ENCODE measurements around the gene ICE1. TPM values are rescaled to one million over a fixed set of nuclear protein-coding genes. Genes with fewer than 3 reads are reported as not detected.

The ICE1 gene
- total and polyA plus RNA-seq, 2 donors (not counting 1 experiment from before 2014, with no cell fraction given), result 6.5 to 39.7 TPM

- no peak for ATAC-seq (ENCODE audit: low read depth)
- Histone ChIP-seq H3K4me1 (ENCODE audit: control insufficient read depth in 2 of 2, insufficient read depth in 2 of 2, low read length in 2 of 2) (no peaks in the 10 kb centered on the region), H3K4me2 (replicated peaks; ENCODE audit: low read depth, low read length, poor library complexity, severe bottlenecking) (no peak overlapping the region), H3K4me3 (ENCODE audit: control extremely low read depth in 1 of 5, extremely low read depth in 1 of 5, insufficient read depth in 1 of 5, low read depth in 2 of 5, low read length in 4 of 5) (no peak overlapping the region), H3K9ac (ENCODE audit: low read length) (no peak overlapping the region), H3K27me3 (replicated peaks in 1 of 4; ENCODE audit: control extremely low read depth in 1 of 4, control insufficient read depth in 3 of 4, insufficient read depth in 4 of 4, low read length in 3 of 4) (no peaks in the 10 kb centered on the region), H3K9me3 (ENCODE audit: control extremely low read depth in 1 of 3, control insufficient read depth in 2 of 3, insufficient read depth in 1 of 3, low read length in 2 of 3) (peaks cover 0 to 12% (median 6%) of the 10 kb centered on the region in 3 donors), H3K27ac (ENCODE audit: low read length in 2 of 2) (no peak overlapping the region), H2AFZ (ENCODE audit: insufficient read depth, low read depth, low read length, poor library complexity, severe bottlenecking) (no peak overlapping the region), H4K20me1 (ENCODE audit: control insufficient read depth, insufficient read depth, low read length, poor library complexity, severe bottlenecking) (no peaks in the 10 kb centered on the region), H3K79me2 (ENCODE audit: control insufficient read depth, insufficient read depth, low read length) (peaks cover 2% of the 10 kb centered on the region), H3K36me3 (replicated peaks in 1 of 2; ENCODE audit: control extremely low read depth in 1 of 2, control insufficient read depth in 1 of 2, extremely low read depth in 1 of 2, insufficient read depth in 2 of 2, low read length in 1 of 2) (peaks cover 0 to 3% of the 10 kb centered on the region in 2 experiments)
- Mint-ChIP-seq H3K27me3 (no peaks in the 10 kb centered on the region), H3K4me1 (peaks cover 6% of the 10 kb centered on the region), H3K27ac (no peak overlapping the region), H3K4me3 (no peak overlapping the region), H3K9me3 (ENCODE audit: insufficient read depth) (peaks cover 11% of the 10 kb centered on the region)
- no peak for DNase-seq
- intact Hi-C loops (cut with micrococcal nuclease), result no loop called here
- POLR2A ChIA-PET, result no interaction called here
- whole genome bisulfite sequencing (ENCODE audit: insufficient coverage), result 80% methylated on average over 1 of the region's 5 CpGs
- TF ChIP-seq CTCF (IDR thresholded peaks at IDR 0.05) (no peak), EZH2 (IDR thresholded peaks at IDR 0.05; ENCODE audit: borderline replicate concordance, insufficient read depth, low read depth, low read length, poor library complexity, severe bottlenecking) (no peak)
- CTCF ChIA-PET, result no interaction called here
Measured at GRCh38 chr5:5414999-5415398, 7.5 kb upstream of the ICE1 start.

- Mint-ChIP-seq H3K4me3 (no peak overlapping the region), H3K9me3 (ENCODE audit: insufficient read depth) (peaks cover 3% of the 10 kb centered on the region), H3K27ac (no peak overlapping the region), H3K27me3 (no peaks in the 10 kb centered on the region), H3K4me1 (peaks cover 17% of the 10 kb centered on the region)
- Histone ChIP-seq H3K4me1 (ENCODE audit: control insufficient read depth in 2 of 2, insufficient read depth in 2 of 2, low read length in 2 of 2) (peaks cover 10 to 11% of the 10 kb centered on the region in 2 donors), H3K4me3 (ENCODE audit: control extremely low read depth in 1 of 5, extremely low read depth in 1 of 5, insufficient read depth in 1 of 5, low read depth in 2 of 5, low read length in 4 of 5) (no peak overlapping the region), H3K27me3 (replicated peaks in 1 of 4; ENCODE audit: control extremely low read depth in 1 of 4, control insufficient read depth in 3 of 4, insufficient read depth in 4 of 4, low read length in 3 of 4) (no peaks in the 10 kb centered on the region), H2AFZ (ENCODE audit: insufficient read depth, low read depth, low read length, poor library complexity, severe bottlenecking) (no peak overlapping the region), H3K9me3 (ENCODE audit: control extremely low read depth in 1 of 3, control insufficient read depth in 2 of 3, insufficient read depth in 1 of 3, low read length in 2 of 3) (peaks cover 0 to 4% (median 0%) of the 10 kb centered on the region in 3 donors), H3K36me3 (replicated peaks in 1 of 2; ENCODE audit: control extremely low read depth in 1 of 2, control insufficient read depth in 1 of 2, extremely low read depth in 1 of 2, insufficient read depth in 2 of 2, low read length in 1 of 2) (peaks cover 0 to 3% of the 10 kb centered on the region in 2 experiments), H4K20me1 (ENCODE audit: control insufficient read depth, insufficient read depth, low read length, poor library complexity, severe bottlenecking) (no peaks in the 10 kb centered on the region), H3K79me2 (ENCODE audit: control insufficient read depth, insufficient read depth, low read length) (peaks cover 2% of the 10 kb centered on the region), H3K9ac (ENCODE audit: low read length) (no peak overlapping the region), H3K4me2 (replicated peaks; ENCODE audit: low read depth, low read length, poor library complexity, severe bottlenecking) (no peak overlapping the region), H3K27ac (ENCODE audit: low read length in 2 of 2) (no peak overlapping the region)
- intact Hi-C loops (cut with micrococcal nuclease), result no loop called here
- DNase-seq, result no peak
- no peak for ATAC-seq (ENCODE audit: low read depth)
- POLR2A ChIA-PET, result no interaction called here
- 80% methylated on average over 2 of the region's 2 CpGs for WGBS (ENCODE audit: insufficient coverage)
- CTCF ChIA-PET, result interaction anchor here (1.1 kb wide), 1 partner anchor 273 kb away, joined by 3 read pairs; no protein-coding TSS in a partner anchor
- TF ChIP-seq EZH2 (IDR thresholded peaks at IDR 0.05; ENCODE audit: borderline replicate concordance, insufficient read depth, low read depth, low read length, poor library complexity, severe bottlenecking) (no peak), CTCF (IDR thresholded peaks at IDR 0.05) (no peak)
Measured at GRCh38 chr5:5416733-5417132, 5.7 kb upstream of the ICE1 start.

Data from B cell (primary cell).